Activated CD4-positive, alpha-beta memory T cell treated with anti-CD3 and anti-CD28 coated beads, Interleukin-2, amount 10 ng/mL, durations not matched to agents 7 days and 5 days (primary cell): ENCODE data around the gene ADGRV1. TPM values are rescaled to one million over a fixed set of nuclear protein-coding genes. Genes with fewer than 3 reads are reported as not detected.

ENCODE experiments used
- CTCF ChIA-PET: fragments of 350-600 bp; sonication (Branson Sonifier 250); formaldehyde crosslinking; loops from one replicate; lab custom pipeline; 2021; ENCODE audit warnings: antibody characterized with exemption, inconsistent platforms; lab: Charles Lee
- POLR2A ChIA-PET: fragments of 350-600 bp; sonication (Branson Sonifier 250); formaldehyde crosslinking; loops from one replicate; lab custom pipeline; 2021; ENCODE audit warnings: antibody characterized with exemption; lab: Charles Lee
- DNase-seq: peaks from one replicate; pipeline ENCODE4 v3.0.0-alpha.2; 2020
- H3K27ac Mint-ChIP-seq: one replicate; pipeline ENCODE4 v1.8.0; 2021; ENCODE audit warnings: mild to moderate bottlenecking, mixed read lengths
- H3K27me3 Mint-ChIP-seq: one replicate; pipeline ENCODE4 v1.8.0; 2021; ENCODE audit warnings: mixed read lengths
- H3K36me3 Mint-ChIP-seq: one replicate; pipeline ENCODE4 v1.8.0; 2021; ENCODE audit warnings: low read depth, mixed read lengths
- H3K4me1 Mint-ChIP-seq: one replicate; pipeline ENCODE4 v1.8.0; 2021; ENCODE audit warnings: mixed read lengths
- H3K4me3 Mint-ChIP-seq: one replicate; pipeline ENCODE4 v1.8.0; 2021; ENCODE audit warnings: mild to moderate bottlenecking, mixed read lengths
- H3K9me3 Mint-ChIP-seq: one replicate; pipeline ENCODE4 v1.8.0; 2021; ENCODE audit warnings: mixed read lengths
- total RNA-seq, 2 experiments: library from RNA; stranded (reverse); gene quantifications; one replicate each; pipeline ENCODE4 v1.2.3, GENCODE V29; 2021

The ADGRV1 gene
- total RNA-seq, 2 experiments from 2014 or later: not detected

DNA sequence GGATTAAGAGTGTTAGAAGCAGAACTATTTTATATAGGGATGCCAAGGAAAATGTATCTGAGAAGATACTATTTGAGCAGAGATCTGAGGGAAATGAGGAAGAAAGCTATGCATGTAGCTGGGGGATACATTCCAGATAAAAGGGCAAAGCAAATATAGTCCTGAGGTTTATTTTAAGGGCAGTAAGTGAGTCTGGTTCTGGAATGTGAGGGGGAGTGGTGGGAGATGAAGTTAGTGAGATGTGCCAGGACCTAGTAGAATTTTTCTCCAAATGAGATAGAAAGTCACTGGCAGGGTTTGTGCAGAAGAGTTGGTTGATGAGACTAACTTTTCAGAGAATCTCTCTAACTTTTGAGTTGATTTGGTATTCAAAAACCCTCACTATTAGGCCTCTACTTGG lies 374.7 kb downstream of the ADGRV1 start:
- H3K27ac Mint-ChIP-seq: no peak overlapping the region
- ChIA-PET CTCF (interaction anchor here (1.3 to 3.1 kb wide), 4 partner anchors 158 to 489 kb away, joined by 3 to 33 read pairs (median 16); no protein-coding TSS in a partner anchor), POLR2A (no interaction called here)
- no peak for DNase-seq
- H3K4me3 Mint-ChIP-seq: no peak overlapping the region
- no peaks in the 10 kb centered on the region for H3K4me1 Mint-ChIP-seq
- H3K9me3 Mint-ChIP-seq: no peaks in the 10 kb centered on the region
- peaks cover 6% of the 10 kb centered on the region for H3K27me3 Mint-ChIP-seq
- H3K36me3 Mint-ChIP-seq: no peaks in the 10 kb centered on the region

DNA sequence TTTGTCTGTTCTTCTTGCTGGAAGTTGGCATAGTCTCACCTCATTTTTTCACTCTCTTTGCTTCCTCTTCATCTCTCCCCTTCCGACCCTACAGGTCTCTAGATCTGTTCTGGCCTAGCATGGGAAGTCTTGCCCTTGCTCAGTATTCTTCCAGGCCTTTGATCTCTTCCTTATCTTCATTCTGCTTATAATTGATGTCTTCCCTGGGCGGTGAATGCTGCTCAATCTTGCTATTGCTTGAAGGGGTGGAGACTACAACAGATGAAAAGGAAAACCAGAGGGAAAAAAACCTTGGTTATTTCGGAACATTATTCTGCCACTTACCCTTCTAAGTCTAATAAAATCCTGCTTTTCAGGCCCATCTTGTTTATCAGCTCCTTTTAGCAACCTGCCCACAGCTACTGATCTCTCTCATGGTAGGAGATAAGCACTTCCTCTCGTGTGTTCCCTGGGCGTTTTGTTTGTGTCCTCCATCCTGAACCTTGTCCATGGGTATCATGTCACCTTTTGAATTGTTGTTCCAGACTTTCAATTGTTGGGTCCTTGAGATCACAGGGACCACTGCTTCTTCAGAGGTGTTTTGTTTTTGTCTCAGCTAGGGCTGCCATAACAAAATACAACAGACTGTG lies 375.6 kb downstream of the ADGRV1 start:
- no peak overlapping the region for H3K27ac Mint-ChIP-seq
- H3K27me3 Mint-ChIP-seq: peaks cover 6% of the 10 kb centered on the region
- no peak overlapping the region for H3K4me3 Mint-ChIP-seq
- CTCF ChIA-PET: no interaction called here
- POLR2A ChIA-PET: no interaction called here
- H3K4me1 Mint-ChIP-seq: no peaks in the 10 kb centered on the region
- no peaks in the 10 kb centered on the region for H3K36me3 Mint-ChIP-seq
- H3K9me3 Mint-ChIP-seq: no peaks in the 10 kb centered on the region
- no peak for DNase-seq

DNA sequence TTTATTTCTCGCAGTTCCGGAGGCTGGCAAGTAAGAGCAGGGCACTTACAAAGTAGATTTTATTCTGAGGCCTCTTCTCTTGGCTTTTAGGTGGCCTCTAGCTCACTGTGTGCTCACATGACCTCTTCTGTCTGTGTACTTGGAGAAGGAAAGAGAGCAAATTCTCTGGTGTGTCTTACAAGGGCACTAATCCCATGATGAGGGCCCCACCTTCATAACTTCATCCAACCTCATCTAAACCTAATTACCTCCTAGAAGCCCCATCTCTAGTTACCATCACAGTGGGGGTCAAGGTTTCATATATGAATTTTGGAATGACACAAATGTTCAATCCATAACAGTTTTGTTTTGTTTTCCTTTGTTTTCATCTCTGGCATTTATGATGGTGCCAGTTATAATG lies 376.1 kb downstream of the ADGRV1 start:
- no peak for DNase-seq
- Mint-ChIP-seq H3K36me3 (no peaks in the 10 kb centered on the region), H3K27me3 (peaks cover 6% of the 10 kb centered on the region), H3K4me3 (no peak overlapping the region), H3K27ac (no peak overlapping the region), H3K9me3 (no peaks in the 10 kb centered on the region), H3K4me1 (no peaks in the 10 kb centered on the region)
- ChIA-PET CTCF (interaction anchor here (1.2 kb wide), 1 partner anchor 485 kb away, joined by 5 read pairs; no protein-coding TSS in a partner anchor), POLR2A (no interaction called here)

DNA sequence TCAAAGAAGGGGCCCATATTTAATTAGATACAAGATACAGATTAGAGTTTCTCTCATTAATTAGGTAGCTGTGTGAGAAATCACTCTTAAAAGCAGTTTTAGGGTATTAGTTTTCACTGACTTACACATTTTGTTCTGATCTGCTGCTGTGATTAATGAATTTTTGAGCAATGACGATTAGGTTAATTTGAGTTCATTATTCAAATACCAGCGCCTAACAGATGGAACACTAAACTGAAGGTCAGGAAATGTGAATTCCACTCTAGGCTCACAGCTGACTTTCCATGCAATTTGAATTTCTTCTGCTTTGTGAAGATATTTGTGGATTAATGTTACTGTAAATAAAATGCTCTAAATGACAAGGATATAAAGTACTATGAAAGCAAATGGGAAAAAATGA lies 380.6 kb downstream of the ADGRV1 start:
- Mint-ChIP-seq H3K27ac (no peak overlapping the region), H3K4me3 (no peak overlapping the region), H3K27me3 (no peaks in the 10 kb centered on the region), H3K9me3 (no peaks in the 10 kb centered on the region), H3K36me3 (no peaks in the 10 kb centered on the region), H3K4me1 (peaks cover 7% of the 10 kb centered on the region)
- ChIA-PET CTCF (no interaction called here), POLR2A (interaction anchor here (1.7 kb wide), 1 partner anchor 444 kb away, joined by 3 read pairs; the partner anchor contains the start of gene ARRDC3)
- no peak for DNase-seq

DNA sequence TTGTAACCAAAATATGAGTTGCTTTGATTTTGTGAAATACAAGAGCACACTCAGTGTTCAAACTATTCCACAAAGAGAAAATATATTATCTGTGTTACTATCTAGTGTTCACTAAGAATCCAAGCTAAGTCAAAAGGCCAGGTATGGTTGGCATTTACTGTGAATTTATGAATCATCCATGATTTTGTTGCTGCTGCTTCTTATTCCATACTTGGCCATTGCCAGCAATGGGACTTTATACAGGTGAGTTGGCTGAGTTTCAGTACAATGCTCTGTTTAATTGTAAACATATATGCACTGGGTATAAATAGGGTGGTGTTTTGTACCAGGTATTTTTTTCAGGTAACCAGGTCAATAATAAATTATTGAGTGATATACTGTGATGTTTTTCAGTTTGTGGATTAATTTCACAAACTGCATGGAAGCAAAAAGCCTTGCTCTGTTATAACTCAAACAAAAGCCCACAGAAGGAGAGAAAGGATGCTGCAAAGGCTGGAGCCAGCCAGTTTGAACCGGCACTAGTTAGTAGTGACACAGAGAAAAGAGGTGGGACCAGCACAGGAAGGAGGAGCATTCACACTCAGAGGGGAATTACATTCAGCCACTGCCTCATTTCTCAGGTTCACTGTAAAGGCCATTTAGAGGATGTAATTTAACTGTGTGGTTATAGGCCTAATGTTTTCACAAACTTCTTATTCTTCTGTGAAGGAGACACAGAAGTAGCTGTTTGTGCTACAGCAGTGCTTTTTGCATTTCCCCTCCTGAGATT lies 381.8 kb downstream of the ADGRV1 start:
- peak; percentile 44 for DNase-seq
- Mint-ChIP-seq H3K27me3 (no peaks in the 10 kb centered on the region), H3K4me1 (peaks cover 7% of the 10 kb centered on the region), H3K36me3 (no peaks in the 10 kb centered on the region), H3K9me3 (no peaks in the 10 kb centered on the region), H3K4me3 (no peak overlapping the region), H3K27ac (no peak overlapping the region)
- CTCF ChIA-PET: interaction anchor here (0.8 kb wide), 1 partner anchor 8 kb away, joined by 3 read pairs; no protein-coding TSS in a partner anchor
- POLR2A ChIA-PET: no interaction called here

DNA sequence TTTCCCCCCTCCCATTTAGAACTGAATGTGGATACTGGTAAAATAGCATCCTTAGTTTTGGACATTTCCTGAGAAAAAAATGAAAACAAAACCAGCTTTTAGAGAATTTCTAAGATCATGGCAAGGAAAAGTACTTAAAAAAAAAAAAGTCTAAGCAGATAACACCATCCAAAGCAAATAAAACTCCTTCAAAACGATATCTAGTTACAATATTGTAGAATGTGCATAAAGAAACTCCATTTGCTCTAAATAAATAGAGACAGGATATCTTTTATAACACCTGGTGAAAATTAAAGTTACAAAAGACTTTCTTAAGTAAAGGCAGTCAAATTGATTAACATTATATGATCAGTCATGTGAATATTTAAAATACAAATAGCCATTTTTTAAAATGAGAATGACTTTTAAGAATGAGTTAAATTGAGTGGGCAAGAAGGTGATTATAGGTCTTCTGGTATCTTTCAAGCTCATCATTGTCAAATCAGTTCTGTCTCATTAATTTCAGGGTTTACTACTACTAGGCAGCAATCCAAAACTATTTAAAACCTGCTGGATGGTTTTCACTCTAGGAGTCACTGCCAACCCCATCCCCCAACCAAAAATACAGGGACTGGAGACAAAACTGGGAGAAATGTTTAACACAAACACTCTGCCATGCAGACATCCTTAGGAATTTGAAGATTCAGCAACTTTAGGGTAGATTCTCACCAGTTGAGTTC lies 382.6 kb downstream of the ADGRV1 start:
- no peaks in the 10 kb centered on the region for H3K27me3 Mint-ChIP-seq
- no peaks in the 10 kb centered on the region for H3K9me3 Mint-ChIP-seq
- no peaks in the 10 kb centered on the region for H3K36me3 Mint-ChIP-seq
- no peak overlapping the region for H3K27ac Mint-ChIP-seq
- peaks cover 7% of the 10 kb centered on the region for H3K4me1 Mint-ChIP-seq
- CTCF ChIA-PET: interaction anchor here (0.8 kb wide), 1 partner anchor 9 kb away, joined by 3 read pairs; no protein-coding TSS in a partner anchor
- DNase-seq: no peak
- no peak overlapping the region for H3K4me3 Mint-ChIP-seq
- POLR2A ChIA-PET: no interaction called here

DNA sequence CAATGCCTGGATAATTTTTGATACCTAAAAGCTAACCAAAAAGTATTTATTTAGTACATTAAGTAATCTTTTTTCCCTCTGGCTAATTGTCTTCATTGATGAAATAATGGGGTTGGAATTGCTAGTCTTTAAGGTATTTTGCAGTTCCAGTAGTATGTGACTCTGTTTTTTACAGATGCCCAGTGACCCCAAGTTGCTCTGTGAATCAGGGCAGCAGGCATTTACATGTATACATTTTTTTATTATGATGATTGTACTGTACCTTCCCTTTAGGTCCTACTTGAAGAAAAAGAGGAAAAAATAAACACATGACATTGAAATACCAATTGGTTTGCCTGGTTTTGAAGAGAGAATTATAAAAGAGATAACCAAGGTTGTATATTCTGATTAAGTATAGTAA lies 385.5 kb downstream of the ADGRV1 start:
- no peak for DNase-seq
- POLR2A ChIA-PET: no interaction called here

DNA sequence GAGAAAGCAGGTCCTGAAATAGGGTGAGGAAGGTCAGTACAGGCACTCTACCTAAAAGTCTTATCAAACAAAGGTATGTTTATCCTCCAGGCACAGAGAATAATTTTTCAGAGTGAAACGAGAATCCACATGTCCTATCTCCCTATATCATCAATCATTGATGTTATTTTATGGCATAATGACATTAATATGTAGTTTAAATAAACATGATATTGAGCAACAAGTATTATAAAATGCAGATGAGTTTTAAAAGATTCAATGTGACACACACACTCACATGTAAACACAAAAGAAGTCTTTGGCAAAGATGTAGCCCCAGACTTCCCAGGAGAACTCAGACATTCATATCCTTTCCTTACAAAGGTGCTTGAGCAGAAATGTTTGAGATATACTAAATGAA lies 389.1 kb downstream of the ADGRV1 start:
- Mint-ChIP-seq H3K27me3 (peaks cover 14% of the 10 kb centered on the region), H3K9me3 (no peaks in the 10 kb centered on the region), H3K36me3 (no peaks in the 10 kb centered on the region), H3K27ac (no peak overlapping the region), H3K4me1 (no peaks in the 10 kb centered on the region), H3K4me3 (no peak overlapping the region)
- ChIA-PET POLR2A (no interaction called here), CTCF (no interaction called here)
- DNase-seq: no peak

More for the DNA sequence above, 385.5 kb downstream of the ADGRV1 start:
- H3K27me3 Mint-ChIP-seq: peaks cover 6% of the 10 kb centered on the region
- no peak overlapping the region for H3K4me3 Mint-ChIP-seq
- peaks cover 7% of the 10 kb centered on the region for H3K4me1 Mint-ChIP-seq
- CTCF ChIA-PET: interaction anchor here (0.6 to 0.9 kb wide), 2 partner anchors 12 to 13 kb away, joined by 3 read pairs; no protein-coding TSS in a partner anchor
- H3K36me3 Mint-ChIP-seq: no peaks in the 10 kb centered on the region
- H3K27ac Mint-ChIP-seq: no peak overlapping the region
- no peaks in the 10 kb centered on the region for H3K9me3 Mint-ChIP-seq

DNA sequence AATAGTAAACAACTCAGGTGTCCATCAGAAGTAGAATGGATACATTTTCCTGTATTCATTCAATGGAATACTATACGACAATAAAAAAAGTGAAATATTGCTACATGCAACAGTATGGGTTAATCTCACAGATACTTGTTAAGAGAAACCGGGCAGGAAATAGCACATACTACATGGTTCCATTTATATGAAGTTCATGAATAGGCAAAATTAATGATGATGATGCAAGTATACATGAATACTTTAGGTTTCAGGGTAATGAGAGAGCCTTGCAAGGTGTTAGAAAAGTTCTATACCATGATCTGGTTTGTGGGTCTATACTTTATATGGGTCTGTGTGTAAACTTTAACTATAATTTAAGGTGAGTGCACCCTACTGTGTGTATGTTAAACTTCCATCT lies 390.4 kb downstream of the ADGRV1 start:
- no peaks in the 10 kb centered on the region for H3K36me3 Mint-ChIP-seq
- no peak for DNase-seq
- H3K9me3 Mint-ChIP-seq: no peaks in the 10 kb centered on the region
- no peak overlapping the region for H3K27ac Mint-ChIP-seq
- peaks cover 20% of the 10 kb centered on the region for H3K27me3 Mint-ChIP-seq
- no peaks in the 10 kb centered on the region for H3K4me1 Mint-ChIP-seq
- H3K4me3 Mint-ChIP-seq: no peak overlapping the region
- ChIA-PET POLR2A (no interaction called here), CTCF (no interaction called here)

DNA sequence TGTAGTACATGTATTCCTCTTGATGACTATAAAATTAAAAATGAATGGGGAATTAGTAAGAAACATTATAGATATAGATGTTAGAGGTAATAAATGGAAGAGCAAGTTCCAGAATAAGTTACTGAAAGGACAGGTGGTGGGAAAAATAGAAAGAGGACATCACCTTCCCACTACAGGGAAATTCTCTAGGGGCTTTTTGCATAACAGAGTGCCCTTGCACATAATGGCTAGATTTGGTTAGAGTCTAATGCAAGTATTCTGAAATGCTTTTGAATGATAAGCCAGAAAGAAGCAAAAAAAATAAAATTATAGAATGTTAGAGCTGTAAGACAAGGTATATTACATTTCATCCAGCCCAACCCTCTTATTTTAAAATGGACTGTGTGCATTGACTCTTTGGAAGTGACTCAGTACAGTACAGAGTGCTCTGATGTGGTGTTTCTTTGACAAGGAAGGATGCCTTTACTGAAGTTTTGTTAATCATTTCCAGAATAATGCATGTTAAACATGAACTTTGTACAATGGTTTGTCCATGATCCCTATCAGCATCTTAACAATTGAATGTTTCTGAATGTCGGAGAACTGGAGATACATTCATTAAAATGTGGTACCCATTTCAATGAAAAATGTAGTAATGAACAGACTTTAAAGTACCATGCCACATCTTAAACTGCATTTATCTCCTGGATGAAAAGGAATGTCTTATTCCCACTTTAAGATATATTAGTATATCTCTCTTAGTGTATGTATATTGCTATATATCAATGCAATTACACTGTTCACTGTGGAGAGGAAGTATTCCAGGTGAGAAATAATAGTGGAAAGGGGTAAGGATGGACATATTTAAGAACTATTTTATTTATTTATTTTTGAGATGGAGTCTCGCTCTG lies 391.1 kb downstream of the ADGRV1 start:
- Mint-ChIP-seq H3K9me3 (no peaks in the 10 kb centered on the region), H3K27ac (no peak overlapping the region), H3K4me1 (no peaks in the 10 kb centered on the region), H3K36me3 (no peaks in the 10 kb centered on the region), H3K27me3 (peaks cover 20% of the 10 kb centered on the region), H3K4me3 (no peak overlapping the region)
- CTCF ChIA-PET: no interaction called here
- DNase-seq: no peak
- POLR2A ChIA-PET: no interaction called here

DNA sequence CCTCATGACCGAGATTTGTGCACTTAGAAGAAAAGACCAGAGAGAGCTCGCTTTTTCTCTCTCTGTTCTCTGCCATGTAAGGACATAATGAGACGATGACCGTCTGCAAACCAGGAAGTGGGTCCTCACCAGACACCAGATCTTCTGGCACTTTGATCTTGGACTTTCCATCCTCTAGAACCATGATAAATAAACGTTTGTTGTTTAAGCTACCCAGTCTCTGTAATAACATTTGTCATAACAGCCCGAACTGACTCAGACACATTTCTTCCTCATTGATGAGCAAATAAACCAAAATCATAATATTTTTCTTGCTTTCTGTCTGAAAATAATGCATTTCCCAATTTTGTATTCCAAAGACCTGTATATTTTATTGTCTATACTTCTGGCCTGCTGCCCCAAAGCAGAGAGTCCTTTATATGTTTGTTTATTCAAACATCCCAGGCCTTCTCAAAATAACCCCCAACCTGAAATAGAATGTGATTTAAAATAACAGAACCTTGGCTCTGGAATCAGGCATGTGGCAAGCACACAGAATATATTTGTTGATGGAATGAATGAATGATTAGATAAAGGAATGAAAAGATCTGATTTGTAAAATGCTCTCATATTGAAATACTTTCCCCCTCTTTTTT lies 396.5 kb downstream of the ADGRV1 start:
- CTCF ChIA-PET: no interaction called here
- no peaks in the 10 kb centered on the region for H3K36me3 Mint-ChIP-seq

DNA sequence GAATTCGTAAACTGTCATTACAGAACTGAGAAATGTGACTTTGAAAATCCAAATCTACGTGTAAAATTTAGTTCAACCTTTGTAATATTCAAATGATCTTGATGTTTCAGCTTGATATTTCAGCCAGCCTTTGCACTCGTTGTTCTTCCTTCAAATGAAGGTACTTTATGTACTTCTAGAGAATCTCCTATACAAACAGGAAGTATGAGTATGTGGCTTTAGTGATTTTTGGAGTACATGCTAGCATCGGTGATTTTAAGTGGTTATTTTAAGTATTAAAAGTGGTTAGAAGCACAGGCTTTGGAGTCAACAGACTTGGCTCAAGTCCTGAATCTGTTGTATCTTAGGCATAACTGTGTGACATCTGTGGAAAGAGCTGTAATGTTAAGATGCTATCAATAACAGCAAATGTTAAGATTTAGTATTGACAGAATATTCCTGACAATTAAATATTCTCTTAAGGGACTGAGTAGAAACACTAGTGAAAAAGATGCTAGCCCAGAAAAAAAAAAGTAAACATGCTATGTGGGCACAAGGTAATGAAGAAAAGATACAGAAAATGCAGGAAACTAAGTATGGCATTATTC lies 398.0 kb downstream of the ADGRV1 start:
- DNase-seq: no peak
- Mint-ChIP-seq H3K4me3 (no peak overlapping the region), H3K4me1 (no peaks in the 10 kb centered on the region), H3K9me3 (no peaks in the 10 kb centered on the region), H3K27ac (no peak overlapping the region), H3K36me3 (no peaks in the 10 kb centered on the region), H3K27me3 (peaks cover 14% of the 10 kb centered on the region)
- ChIA-PET CTCF (no interaction called here), POLR2A (no interaction called here)

More for the DNA sequence above, 396.5 kb downstream of the ADGRV1 start:
- Mint-ChIP-seq H3K4me1 (no peaks in the 10 kb centered on the region), H3K4me3 (no peak overlapping the region), H3K27me3 (peaks cover 12% of the 10 kb centered on the region), H3K27ac (no peak overlapping the region), H3K9me3 (no peaks in the 10 kb centered on the region)
- no peak for DNase-seq
- POLR2A ChIA-PET: no interaction called here
